DND-41 (cell line): ENCODE results near the gene CLCN6.

ENCODE experiments used
- CTCF ChIP-seq: IDR thresholded peaks from 2 replicates; pipeline ENCODE4 v1.5.1; 2012; ENCODE audit warnings: borderline replicate concordance, low read length, moderate library complexity, mild to moderate bottlenecking; ENCODE audit not compliant: poor library complexity, severe bottlenecking; ENCODE audit errors: extremely low read depth
- EZH2 ChIP-seq: IDR thresholded peaks from 3 replicates; pipeline ENCODE4 v1.6.1; 2012; ENCODE audit warnings: borderline replicate concordance, low read depth, mild to moderate bottlenecking, moderate library complexity, low read length, inconsistent platforms; ENCODE audit not compliant: severe bottlenecking

- TF ChIP-seq CTCF (no peak), EZH2 (no peak)
Measured at GRCh38 chr1:11848373-11848700, 42.3 kb downstream of the CLCN6 start.
